Nephron progenitor cell (in vitro differentiated cells): ENCODE data around the gene HIBCH.
"Not testable (repeated sequence)": the region's sequence is repeated elsewhere in the genome, so short reads cannot be mapped to it uniquely, and the experiment has no call there.

Source experiments
- DNase-seq: peaks from one replicate; pipeline ENCODE4 v3.0.0; 2021
- H3K27ac Mint-ChIP-seq: 2 replicates; pipeline ENCODE4 v1.8.0; 2021; ENCODE audit warnings: mild to moderate bottlenecking, moderate library complexity, mixed read lengths
- H3K27me3 Mint-ChIP-seq: 2 replicates; pipeline ENCODE4 v1.8.0; 2021; ENCODE audit warnings: mild to moderate bottlenecking, low read depth, mixed read lengths; ENCODE audit not compliant: poor library complexity
- H3K36me3 Mint-ChIP-seq: 2 replicates; pipeline ENCODE4 v1.8.0; 2021; ENCODE audit warnings: low read depth, mixed read lengths
- H3K4me1 Mint-ChIP-seq: 2 replicates; pipeline ENCODE4 v1.8.0; 2021; ENCODE audit warnings: mixed read lengths
- H3K4me3 Mint-ChIP-seq: 2 replicates; pipeline ENCODE4 v1.8.0; 2021; ENCODE audit warnings: mild to moderate bottlenecking, moderate library complexity, mixed read lengths
- H3K9me3 Mint-ChIP-seq: 2 replicates; pipeline ENCODE4 v1.8.0; 2021; ENCODE audit warnings: mild to moderate bottlenecking, moderate library complexity, mixed read lengths
- TF ChIP-seq, protein P1 (sequence below): fragments of 200-600 bp; sonication (generic); IDR thresholded peaks from 2 replicates; pipeline ENCODE4 v1.5.0; 2021; ENCODE audit warnings: antibody characterized with exemption

The HIBCH gene

DNA sequence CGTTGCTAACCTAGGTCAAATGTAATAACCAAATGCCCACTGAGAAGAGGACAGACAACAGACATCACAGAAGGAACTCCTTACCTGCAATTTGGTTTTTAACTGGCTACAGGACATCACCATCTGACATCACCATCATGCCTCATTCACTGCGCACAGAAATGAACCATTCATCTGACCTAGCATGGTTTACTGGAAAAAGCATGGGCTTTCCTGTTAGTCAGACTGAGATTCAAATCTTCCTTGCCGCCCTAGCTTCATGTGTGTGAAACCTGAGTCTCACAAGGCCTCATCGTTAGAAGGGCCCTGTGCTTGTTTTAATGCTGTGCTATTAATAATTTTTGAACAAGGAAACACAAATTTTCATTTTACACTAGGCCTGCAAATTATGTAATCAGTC is 1.1 kb upstream of the HIBCH start:
- no peak for DNase-seq
- peaks cover 8% of the 10 kb centered on the region for H3K36me3 Mint-ChIP-seq
- no peak overlapping the region for H3K4me3 Mint-ChIP-seq
- H3K27me3 Mint-ChIP-seq: peaks cover 5% of the 10 kb centered on the region
- peaks cover 33% of the 10 kb centered on the region for H3K4me1 Mint-ChIP-seq
- no peaks in the 10 kb centered on the region for H3K9me3 Mint-ChIP-seq
- no peak overlapping the region for H3K27ac Mint-ChIP-seq
- TF ChIP-seq, protein P1, sequence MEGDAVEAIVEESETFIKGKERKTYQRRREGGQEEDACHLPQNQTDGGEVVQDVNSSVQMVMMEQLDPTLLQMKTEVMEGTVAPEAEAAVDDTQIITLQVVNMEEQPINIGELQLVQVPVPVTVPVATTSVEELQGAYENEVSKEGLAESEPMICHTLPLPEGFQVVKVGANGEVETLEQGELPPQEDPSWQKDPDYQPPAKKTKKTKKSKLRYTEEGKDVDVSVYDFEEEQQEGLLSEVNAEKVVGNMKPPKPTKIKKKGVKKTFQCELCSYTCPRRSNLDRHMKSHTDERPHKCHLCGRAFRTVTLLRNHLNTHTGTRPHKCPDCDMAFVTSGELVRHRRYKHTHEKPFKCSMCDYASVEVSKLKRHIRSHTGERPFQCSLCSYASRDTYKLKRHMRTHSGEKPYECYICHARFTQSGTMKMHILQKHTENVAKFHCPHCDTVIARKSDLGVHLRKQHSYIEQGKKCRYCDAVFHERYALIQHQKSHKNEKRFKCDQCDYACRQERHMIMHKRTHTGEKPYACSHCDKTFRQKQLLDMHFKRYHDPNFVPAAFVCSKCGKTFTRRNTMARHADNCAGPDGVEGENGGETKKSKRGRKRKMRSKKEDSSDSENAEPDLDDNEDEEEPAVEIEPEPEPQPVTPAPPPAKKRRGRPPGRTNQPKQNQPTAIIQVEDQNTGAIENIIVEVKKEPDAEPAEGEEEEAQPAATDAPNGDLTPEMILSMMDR: no peak

DNA sequence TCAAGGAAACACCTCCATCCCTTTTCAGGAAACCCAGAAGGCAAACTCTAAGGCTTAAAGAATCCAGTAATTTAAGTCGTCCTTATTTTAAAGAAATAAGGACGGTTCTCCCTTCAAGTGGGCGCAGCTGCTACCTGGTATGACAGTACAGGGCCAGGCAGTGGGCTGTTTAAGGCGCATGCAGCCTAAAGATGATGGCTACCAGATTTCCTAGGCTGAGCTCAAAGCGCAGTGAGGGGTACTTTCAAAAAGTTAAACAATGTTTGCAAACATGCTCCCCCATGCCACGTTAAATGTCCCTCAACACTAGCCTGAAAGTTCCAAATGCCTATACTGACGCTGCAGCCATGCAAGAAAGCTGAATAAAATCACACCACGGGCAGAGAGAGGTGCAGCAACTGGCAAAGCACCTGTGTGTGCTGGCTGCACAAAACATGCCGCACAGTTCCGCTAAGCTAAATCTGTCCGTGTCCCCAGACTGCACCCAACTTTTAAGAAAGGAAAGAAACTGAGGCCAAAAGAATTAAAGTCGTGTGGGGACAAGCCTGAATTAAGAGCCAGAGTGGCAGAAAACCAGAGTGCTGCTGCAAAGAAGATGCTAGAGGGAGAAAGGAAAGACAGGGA is 583 bp downstream of the HIBCH start:
- TF ChIP-seq, protein P1: no peak
- Mint-ChIP-seq H3K27ac (peak overlapping the region; percentile 95), H3K27me3 (peaks cover 5% of the 10 kb centered on the region), H3K4me1 (peaks cover 42% of the 10 kb centered on the region), H3K9me3 (no peaks in the 10 kb centered on the region), H3K36me3 (peaks cover 19% of the 10 kb centered on the region), H3K4me3 (peak overlapping the region; percentile 97)
- DNase-seq: peak; percentile 14

DNA sequence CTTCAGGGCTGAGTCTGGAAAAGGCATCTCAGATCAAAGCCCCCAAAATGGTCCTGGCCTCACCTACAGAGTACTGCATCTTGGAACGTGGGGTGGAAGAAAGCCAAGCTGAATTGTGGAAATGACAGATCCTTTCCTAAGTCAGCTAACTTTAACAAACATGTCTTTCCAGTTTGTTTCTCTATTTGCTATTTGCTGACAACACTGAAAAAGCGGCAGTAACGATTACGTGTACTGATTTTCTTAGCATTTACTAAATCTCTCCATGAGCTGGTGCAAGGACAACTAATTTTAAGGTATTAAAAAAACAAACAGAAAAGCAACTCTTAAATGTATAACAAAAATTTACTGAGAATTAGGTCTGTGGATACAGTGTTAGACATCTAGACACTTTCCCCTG is 1.1 kb downstream of the HIBCH start:
- no peak for DNase-seq
- H3K27me3 Mint-ChIP-seq: peaks cover 5% of the 10 kb centered on the region

DNA sequence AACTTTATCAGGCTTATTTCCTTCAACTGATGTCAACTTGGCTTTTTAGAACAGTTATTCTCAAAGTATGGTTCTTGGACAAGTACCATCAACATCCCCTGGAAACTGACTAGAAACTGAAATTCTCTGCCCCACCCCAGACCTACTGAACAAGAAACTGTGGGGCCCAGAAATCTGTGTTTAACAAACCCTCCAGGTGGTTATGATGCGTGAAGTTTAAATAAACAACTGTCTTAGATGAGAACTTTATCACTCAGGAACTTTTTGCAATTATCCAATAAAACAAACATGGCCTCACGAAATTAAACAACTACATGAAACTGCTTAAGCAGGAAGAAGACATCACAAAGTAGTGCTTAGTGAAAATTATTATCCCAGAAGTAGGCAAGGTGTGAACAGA is 4.4 kb downstream of the HIBCH start:
- peaks cover 38% of the 10 kb centered on the region for H3K4me1 Mint-ChIP-seq
- H3K27ac Mint-ChIP-seq: no peak overlapping the region
- TF ChIP-seq, protein P1: no peak
- peaks cover 44% of the 10 kb centered on the region for H3K36me3 Mint-ChIP-seq
- no peaks in the 10 kb centered on the region for H3K9me3 Mint-ChIP-seq
- H3K27me3 Mint-ChIP-seq: no peaks in the 10 kb centered on the region
- H3K4me3 Mint-ChIP-seq: no peak overlapping the region
- DNase-seq: no peak

More for the DNA sequence above, 1.1 kb downstream of the HIBCH start:
- peak overlapping the region; percentile 97 for H3K4me3 Mint-ChIP-seq
- TF ChIP-seq, protein P1: no peak
- peaks cover 42% of the 10 kb centered on the region for H3K4me1 Mint-ChIP-seq
- no peaks in the 10 kb centered on the region for H3K9me3 Mint-ChIP-seq
- H3K36me3 Mint-ChIP-seq: peaks cover 20% of the 10 kb centered on the region
- H3K27ac Mint-ChIP-seq: no peak overlapping the region

DNA sequence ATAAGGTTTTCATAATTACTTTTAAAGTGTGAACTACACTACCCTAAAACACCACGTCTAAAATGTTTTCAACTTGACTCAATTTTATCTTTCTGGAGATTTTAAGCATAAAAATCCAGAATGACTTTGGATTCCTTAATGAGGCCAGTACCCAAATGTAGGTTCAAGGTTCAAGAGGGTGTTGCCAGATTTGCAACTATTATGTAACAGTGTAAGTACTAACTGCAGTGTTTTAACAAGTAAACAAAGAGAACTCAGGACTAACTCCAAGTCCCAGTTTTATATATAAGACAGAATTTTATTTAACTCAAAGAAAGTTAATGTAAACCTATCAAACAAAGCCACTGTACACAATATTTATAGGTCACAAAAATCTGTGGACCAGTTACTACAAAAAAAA is 5.7 kb downstream of the HIBCH start:
- no peaks in the 10 kb centered on the region for H3K27me3 Mint-ChIP-seq
- no peaks in the 10 kb centered on the region for H3K9me3 Mint-ChIP-seq
- peaks cover 34% of the 10 kb centered on the region for H3K4me1 Mint-ChIP-seq
- TF ChIP-seq, protein P1: no peak
- H3K4me3 Mint-ChIP-seq: no peak overlapping the region
- H3K27ac Mint-ChIP-seq: no peak overlapping the region
- no peak for DNase-seq
- H3K36me3 Mint-ChIP-seq: peaks cover 54% of the 10 kb centered on the region

DNA sequence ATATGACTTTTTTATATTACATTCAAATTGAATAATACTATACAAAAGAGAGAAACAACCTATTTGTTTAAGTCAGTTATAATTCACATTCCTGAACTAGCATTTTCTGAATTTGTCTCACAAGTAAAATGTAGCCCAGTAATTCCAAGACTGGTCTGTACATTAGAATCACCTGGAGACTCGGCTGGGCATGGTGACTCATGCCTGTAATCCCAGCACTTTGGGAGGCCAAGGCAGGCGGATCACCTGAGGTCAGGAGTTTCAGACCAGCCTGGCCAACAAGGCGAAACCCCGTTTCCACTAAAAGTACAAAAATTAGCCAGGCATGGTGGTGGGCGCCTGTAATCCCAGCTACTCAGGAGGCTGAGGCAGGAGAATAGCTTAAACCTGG is 7.0 kb downstream of the HIBCH start:
- not testable (repeated sequence) for H3K27me3 Mint-ChIP-seq, H3K9me3 Mint-ChIP-seq, H3K4me3 Mint-ChIP-seq, DNase-seq, H3K27ac Mint-ChIP-seq
- Mint-ChIP-seq H3K4me1 (peaks cover 22% of the 10 kb centered on the region), H3K36me3 (peaks cover 64% of the 10 kb centered on the region)
